Measurements from ENCODE around the gene BZW2.
A peak's percentile ranks its signal among the peaks of the same experiment; 100 is the strongest.

Gene BZW2

GRCh38 chr7:16645593-16646471 is at the start of gene BZW2, which contains the start of gene ANKMY2:
BZW2 (plus strand) TSS chr7:16646181; CDS start chr7:16665444, 19,263 bp downstream.
ANKMY2 (minus strand) TSS chr7:16645754; CDS start chr7:16645573, 181 bp downstream.
- DNase-seq: peak; percentile 92

- DNase-seq: no peak
Observed at GRCh38 chr7:16598015-16598414, 48.0 kb upstream of the BZW2 start.

- no peak for DNase-seq
Observed at GRCh38 chr7:16599860-16600259, 46.1 kb upstream of the BZW2 start.

- no peak for DNase-seq
Observed at GRCh38 chr7:16603633-16604032, 42.3 kb upstream of the BZW2 start.

- no peak for DNase-seq
Observed at GRCh38 chr7:16604054-16604453, 41.9 kb upstream of the BZW2 start.

GRCh38 chr7:16606704-16607103 is 39.3 kb upstream of the BZW2 start:
- DNase-seq: no peak

GRCh38 chr7:16609842-16610450 is 36.0 kb upstream of the BZW2 start:
- DNase-seq: no peak

- DNase-seq: no peak
Observed at GRCh38 chr7:16611711-16612110, 34.3 kb upstream of the BZW2 start.

- no peak for DNase-seq
Observed at GRCh38 chr7:16615228-16615627, 30.8 kb upstream of the BZW2 start.

- DNase-seq: no peak
Observed at GRCh38 chr7:16616122-16616521, 29.9 kb upstream of the BZW2 start.

GRCh38 chr7:16616542-16616941 is 29.4 kb upstream of the BZW2 start:
- no peak for DNase-seq

- no peak for DNase-seq
Observed at GRCh38 chr7:16619979-16620408, 26.0 kb upstream of the BZW2 start.

GRCh38 chr7:16626388-16626787 is 19.6 kb upstream of the BZW2 start:
- no peak for DNase-seq

GRCh38 chr7:16627236-16627635 is 18.7 kb upstream of the BZW2 start:
- DNase-seq: no peak

GRCh38 chr7:16630654-16631053 is 15.3 kb upstream of the BZW2 start:
- no peak for DNase-seq

GRCh38 chr7:16634271-16634738 is 11.7 kb upstream of the BZW2 start:
- DNase-seq: no peak

GRCh38 chr7:16636555-16637101 is 9.4 kb upstream of the BZW2 start:
- no peak for DNase-seq

- no peak for DNase-seq
Observed at GRCh38 chr7:16637379-16637778, 8.6 kb upstream of the BZW2 start.

GRCh38 chr7:16638282-16639280 is 7.4 kb upstream of the BZW2 start:
- no peak for DNase-seq

- no peak for DNase-seq
Observed at GRCh38 chr7:16644157-16644556, 1.8 kb upstream of the BZW2 start.

- peak; percentile 67 for DNase-seq
Observed at GRCh38 chr7:16644636-16645592, 1.1 kb upstream of the BZW2 start.
